Fibroblast of the aortic adventitia (primary cell): Measurements from ENCODE around the gene ILRUN. TPM values are rescaled to one million over a fixed set of nuclear protein-coding genes. Genes with fewer than 3 reads are reported as not detected.
"Not testable (repeated sequence)": the region's sequence is repeated elsewhere in the genome, so short reads cannot be mapped to it uniquely, and the experiment has no call there.

Experiments
- DNase-seq: peaks from one replicate; pipeline ENCODE4 v3.0.0-alpha.2; 2010; ENCODE audit warnings: low read depth
- H3K4me3 ChIP-seq: 2 replicates; pipeline ENCODE4 v1.5.1; 2011; ENCODE audit warnings: low read depth, mild to moderate bottlenecking, control low read depth, low read length, moderate library complexity
- total RNA-seq: library from RNA; depleted of rRNA; stranded (reverse); fragments of >200 nt; gene quantifications from 2 replicates; pipeline ENCODE4 v1.2.3, GENCODE V29; 2012; ENCODE audit warnings: low replicate concordance
- TF ChIP-seq, protein P1 (sequence below): IDR thresholded peaks from 2 replicates; pipeline ENCODE4 v1.5.1; 2011; ENCODE audit warnings: mild to moderate bottlenecking, low read length, control low read depth, inconsistent platforms; ENCODE audit not compliant: insufficient read depth

ILRUN gene
- total RNA-seq, 1 donor, result 39.0 TPM

GRCh38 chr6:34714663-34715062 lies 18.1 kb upstream of the ILRUN start:
- TF ChIP-seq, protein P1, sequence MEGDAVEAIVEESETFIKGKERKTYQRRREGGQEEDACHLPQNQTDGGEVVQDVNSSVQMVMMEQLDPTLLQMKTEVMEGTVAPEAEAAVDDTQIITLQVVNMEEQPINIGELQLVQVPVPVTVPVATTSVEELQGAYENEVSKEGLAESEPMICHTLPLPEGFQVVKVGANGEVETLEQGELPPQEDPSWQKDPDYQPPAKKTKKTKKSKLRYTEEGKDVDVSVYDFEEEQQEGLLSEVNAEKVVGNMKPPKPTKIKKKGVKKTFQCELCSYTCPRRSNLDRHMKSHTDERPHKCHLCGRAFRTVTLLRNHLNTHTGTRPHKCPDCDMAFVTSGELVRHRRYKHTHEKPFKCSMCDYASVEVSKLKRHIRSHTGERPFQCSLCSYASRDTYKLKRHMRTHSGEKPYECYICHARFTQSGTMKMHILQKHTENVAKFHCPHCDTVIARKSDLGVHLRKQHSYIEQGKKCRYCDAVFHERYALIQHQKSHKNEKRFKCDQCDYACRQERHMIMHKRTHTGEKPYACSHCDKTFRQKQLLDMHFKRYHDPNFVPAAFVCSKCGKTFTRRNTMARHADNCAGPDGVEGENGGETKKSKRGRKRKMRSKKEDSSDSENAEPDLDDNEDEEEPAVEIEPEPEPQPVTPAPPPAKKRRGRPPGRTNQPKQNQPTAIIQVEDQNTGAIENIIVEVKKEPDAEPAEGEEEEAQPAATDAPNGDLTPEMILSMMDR, result no peak
- H3K4me3 ChIP-seq, result no peak overlapping the region
- DNase-seq, result no peak

DNA sequence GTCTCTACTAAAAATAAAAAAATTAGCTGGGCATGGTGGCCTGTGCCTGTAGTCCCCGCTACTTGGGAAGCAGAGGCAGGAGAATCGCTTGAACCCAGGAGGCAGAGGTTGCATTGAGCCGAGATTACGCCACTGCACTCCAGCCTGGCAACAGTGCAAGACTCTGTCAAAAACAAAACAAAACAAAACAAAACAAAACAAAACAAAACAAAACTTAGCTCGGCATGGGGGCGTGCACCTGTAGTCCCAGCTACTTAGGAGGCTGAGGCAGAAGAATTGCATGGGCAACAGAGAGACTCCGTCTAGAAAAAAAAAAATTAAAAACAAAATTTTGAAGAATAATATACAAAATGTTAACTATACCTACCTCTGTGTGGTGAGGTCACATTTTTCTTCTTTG lies 16.3 kb upstream of the ILRUN start:
- DNase-seq, H3K4me3 ChIP-seq: not testable (repeated sequence)

GRCh38 chr6:34709386-34709785 lies 12.8 kb upstream of the ILRUN start:
- H3K4me3 ChIP-seq, result no peak overlapping the region
- TF ChIP-seq, protein P1, result no peak
- DNase-seq, result peak; percentile 90

GRCh38 chr6:34705241-34705640 lies 8.7 kb upstream of the ILRUN start:
- TF ChIP-seq, protein P1, result no peak
- no peak overlapping the region for H3K4me3 ChIP-seq
- peak; percentile 71 for DNase-seq

DNA sequence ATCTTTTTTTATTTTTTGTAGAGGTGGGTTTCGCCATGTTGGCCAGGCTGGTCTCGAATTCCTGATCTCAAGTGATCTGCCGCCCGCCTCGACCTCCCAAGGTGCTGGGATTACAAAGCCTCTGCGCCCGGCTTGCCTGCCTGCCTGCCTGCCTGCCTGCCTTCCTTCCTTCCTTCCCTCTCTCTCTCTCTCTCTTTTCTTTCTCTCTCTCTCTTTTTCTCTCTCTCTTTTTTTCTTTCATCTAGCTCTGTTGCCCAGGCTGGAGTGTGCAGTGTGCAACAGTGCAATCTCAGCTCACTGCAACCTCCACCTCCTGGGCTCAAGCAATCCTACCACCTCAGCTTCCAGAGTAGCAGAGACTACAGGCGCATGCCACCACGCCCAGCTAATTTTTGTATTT lies 4.6 kb upstream of the ILRUN start:
- H3K4me3 ChIP-seq, result no peak overlapping the region
- no peak for DNase-seq
- TF ChIP-seq, protein P1, result no peak

DNA sequence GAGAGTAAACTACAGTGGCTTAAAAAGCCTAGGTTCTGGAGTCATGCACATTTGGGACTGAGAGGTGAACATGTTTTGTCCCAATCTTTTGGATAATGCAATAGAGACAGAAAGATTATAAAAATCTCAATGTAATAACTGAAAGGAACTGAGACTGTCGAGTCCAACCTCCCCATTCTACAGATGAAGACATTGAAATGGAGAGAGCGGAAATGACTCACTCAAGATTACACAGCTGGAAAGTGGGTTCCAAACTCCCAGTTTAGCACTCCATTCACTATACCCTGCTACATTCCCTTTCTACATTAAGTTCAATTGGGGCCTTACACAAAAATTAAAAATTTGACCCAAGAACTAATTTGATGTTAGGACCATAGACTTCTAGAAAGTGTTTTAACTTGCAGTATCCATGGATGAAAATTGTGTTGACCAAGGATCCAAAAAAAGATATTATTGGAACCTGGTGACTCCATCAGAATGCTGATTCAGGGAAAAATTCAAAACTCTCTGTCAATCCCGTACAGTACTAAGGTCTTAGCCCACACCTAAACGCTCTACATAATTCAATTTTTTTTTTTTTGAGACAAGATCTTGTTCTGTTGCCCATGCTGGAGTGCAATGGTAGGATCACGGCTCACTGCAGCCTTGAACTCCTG lies 1.5 kb upstream of the ILRUN start:
- DNase-seq, result no peak
- H3K4me3 ChIP-seq, result no peak overlapping the region
- TF ChIP-seq, protein P1, result no peak

- peak overlapping the region; percentile 90 for H3K4me3 ChIP-seq
- DNase-seq, result no peak
- TF ChIP-seq, protein P1, result no peak
These were observed 923 bp upstream of the ILRUN start for GRCh38 chr6:34697544-34697836.
